ENCODE measurements around the gene PARD3.

Gene PARD3

DNA sequence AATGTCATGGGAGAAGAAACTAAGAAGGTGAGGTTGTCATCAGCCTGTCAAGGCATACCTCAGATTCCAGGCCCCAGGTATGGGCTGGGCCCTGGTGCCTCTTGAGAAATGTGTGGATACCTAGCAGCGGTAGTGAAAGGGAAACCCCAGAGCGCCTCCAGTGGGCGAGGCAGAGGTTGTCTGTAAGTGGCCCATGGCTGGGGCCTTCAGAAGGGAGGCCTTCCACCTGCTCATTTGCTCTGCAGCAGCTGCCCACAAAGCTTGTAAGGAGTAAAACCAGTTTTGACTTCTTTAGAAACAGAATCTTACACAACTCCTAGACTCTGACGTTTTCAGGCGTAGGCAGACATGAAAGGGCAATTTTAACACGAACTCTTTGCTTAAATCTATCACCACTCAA, 509.9 kb downstream of the PARD3 start:
- TF ChIP-seq, protein P1, sequence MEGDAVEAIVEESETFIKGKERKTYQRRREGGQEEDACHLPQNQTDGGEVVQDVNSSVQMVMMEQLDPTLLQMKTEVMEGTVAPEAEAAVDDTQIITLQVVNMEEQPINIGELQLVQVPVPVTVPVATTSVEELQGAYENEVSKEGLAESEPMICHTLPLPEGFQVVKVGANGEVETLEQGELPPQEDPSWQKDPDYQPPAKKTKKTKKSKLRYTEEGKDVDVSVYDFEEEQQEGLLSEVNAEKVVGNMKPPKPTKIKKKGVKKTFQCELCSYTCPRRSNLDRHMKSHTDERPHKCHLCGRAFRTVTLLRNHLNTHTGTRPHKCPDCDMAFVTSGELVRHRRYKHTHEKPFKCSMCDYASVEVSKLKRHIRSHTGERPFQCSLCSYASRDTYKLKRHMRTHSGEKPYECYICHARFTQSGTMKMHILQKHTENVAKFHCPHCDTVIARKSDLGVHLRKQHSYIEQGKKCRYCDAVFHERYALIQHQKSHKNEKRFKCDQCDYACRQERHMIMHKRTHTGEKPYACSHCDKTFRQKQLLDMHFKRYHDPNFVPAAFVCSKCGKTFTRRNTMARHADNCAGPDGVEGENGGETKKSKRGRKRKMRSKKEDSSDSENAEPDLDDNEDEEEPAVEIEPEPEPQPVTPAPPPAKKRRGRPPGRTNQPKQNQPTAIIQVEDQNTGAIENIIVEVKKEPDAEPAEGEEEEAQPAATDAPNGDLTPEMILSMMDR (IDR thresholded peaks at IDR 0.05; ENCODE audit: low read depth, low read length): no peak
- Histone ChIP-seq H3K36me3 (no peaks in the 10 kb centered on the region), H3K27me3 (ENCODE audit: insufficient read depth, low read depth, severe bottlenecking) (no peaks in the 10 kb centered on the region), H3K27ac (no peak overlapping the region), H3K4me3 (ENCODE audit: low read depth, low read length) (no peak overlapping the region), H3K9me3 (ENCODE audit: severe bottlenecking) (no peaks in the 10 kb centered on the region)
- no peak for DNase-seq

DNA sequence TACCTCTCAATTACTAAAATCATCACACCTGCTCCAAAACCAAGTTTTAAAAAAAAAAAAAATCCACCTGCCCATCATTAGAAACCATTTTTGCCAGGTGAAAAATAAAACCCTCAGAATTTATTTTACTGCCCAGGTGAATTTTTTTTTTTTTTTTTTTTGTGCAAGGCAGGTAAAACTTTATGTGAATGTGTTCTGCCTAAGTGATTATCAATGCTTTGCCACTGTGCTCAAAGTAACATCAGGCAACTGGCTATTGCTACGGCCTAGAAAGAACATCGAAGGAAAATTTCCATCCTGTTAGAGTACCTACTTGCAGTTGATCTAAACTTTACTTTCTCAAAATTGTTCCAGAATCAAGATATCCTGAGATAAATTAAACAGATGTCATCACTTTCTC, 512.1 kb downstream of the PARD3 start:
- Histone ChIP-seq H3K9me3 (ENCODE audit: severe bottlenecking) (no peaks in the 10 kb centered on the region), H3K36me3 (no peaks in the 10 kb centered on the region), H3K27me3 (ENCODE audit: insufficient read depth, low read depth, severe bottlenecking) (no peaks in the 10 kb centered on the region), H3K27ac (no peak overlapping the region), H3K4me3 (ENCODE audit: low read depth, low read length) (no peak overlapping the region)
- DNase-seq: no peak
- TF ChIP-seq, protein P1 (IDR thresholded peaks at IDR 0.05; ENCODE audit: low read depth, low read length): no peak

DNA sequence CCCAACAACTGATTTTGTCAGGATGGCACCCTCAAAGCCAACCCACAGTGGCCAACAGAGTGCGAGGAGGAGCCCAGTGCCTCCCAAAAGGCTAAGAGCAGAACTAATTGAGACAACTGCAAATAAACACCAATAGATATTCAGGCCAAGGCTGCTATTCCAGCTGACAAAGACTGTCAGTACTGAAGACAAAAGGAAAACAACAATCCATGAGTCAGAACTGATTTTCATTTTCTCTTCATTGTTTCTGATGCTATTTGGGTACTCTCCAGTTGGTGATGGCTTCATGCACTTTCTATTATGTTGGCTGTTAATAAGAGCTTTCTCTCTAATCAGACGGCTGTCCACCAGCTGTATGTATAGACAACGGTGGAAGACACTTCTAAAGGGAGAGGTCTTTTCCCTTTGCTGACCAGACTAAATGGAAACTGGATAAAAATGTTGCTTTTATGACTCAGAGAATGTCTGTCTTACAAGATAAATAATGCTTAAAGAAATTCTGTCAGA, 515.9 kb downstream of the PARD3 start:
- no peaks in the 10 kb centered on the region for H3K9me3 ChIP-seq (ENCODE audit: severe bottlenecking)
- no peak overlapping the region for H3K4me3 ChIP-seq (ENCODE audit: low read depth, low read length)
- H3K27me3 ChIP-seq (ENCODE audit: insufficient read depth, low read depth, severe bottlenecking): no peaks in the 10 kb centered on the region
- no peaks in the 10 kb centered on the region for H3K36me3 ChIP-seq
- DNase-seq: no peak
- TF ChIP-seq, protein P1 (IDR thresholded peaks at IDR 0.05; ENCODE audit: low read depth, low read length): no peak
- H3K27ac ChIP-seq: no peak overlapping the region

DNA sequence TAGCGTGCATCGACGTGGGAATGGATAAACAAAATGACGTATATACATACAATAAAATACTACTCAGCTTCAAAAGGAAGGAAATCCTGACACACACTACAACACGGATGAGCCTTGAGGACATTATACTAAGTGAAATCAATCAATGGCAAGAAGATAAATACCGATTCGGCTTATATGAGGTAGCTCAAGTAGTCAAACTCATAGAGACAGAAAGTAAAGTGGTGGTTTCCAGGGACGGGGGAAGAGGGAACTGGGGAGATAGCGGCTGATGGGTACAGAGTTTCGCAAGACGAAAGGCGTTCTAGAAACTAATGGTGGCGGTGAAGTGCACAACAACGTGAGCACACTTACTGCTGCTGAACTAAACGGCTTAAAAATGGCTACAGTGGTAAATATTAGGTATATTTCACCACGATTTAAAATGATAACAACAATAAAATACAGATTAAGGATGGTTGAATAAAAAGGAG, 516.7 kb downstream of the PARD3 start:
- no peaks in the 10 kb centered on the region for H3K9me3 ChIP-seq (ENCODE audit: severe bottlenecking)
- no peak overlapping the region for H3K4me3 ChIP-seq (ENCODE audit: low read depth, low read length)
- DNase-seq: no peak
- H3K36me3 ChIP-seq: no peaks in the 10 kb centered on the region
- no peak overlapping the region for H3K27ac ChIP-seq
- H3K27me3 ChIP-seq (ENCODE audit: insufficient read depth, low read depth, severe bottlenecking): no peaks in the 10 kb centered on the region
- TF ChIP-seq, protein P1 (IDR thresholded peaks at IDR 0.05; ENCODE audit: low read depth, low read length): no peak

DNA sequence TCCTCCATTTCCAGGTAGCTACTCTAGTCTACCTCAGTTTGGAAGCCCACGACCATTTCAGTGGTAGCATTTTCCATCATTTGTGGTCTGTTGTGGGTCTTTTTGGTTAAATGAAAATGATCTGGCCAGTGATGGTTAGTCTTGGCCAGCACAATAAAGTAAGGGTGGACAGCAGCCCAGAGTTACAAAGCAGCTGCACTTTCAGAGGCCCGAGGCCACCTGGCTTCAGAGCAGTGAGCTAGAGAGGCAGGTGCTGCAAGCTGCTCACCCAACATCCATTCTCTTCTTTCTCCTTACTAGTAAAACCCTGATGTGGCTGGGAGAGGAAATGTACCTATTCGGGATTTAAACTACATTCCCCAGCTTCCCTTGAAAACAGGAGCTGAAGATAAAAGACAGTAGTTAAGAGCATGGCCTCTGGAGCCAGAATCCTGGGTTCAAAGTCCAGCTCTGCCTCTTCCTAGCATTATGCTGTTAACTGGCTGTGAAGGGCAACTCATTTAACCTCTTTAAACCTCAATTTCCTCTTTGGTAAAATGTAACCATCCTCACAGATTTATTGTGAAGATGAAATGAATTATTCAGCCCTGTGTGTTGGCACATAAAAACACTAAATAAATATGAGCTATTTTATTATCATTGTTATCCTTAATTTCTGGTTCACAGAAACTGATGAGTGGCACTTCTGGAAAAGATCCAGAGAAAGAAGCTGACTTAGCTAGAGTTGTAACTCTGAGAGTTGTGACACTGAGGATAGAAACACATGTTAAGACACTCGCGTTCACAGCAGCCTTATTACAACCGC, 517.4 kb downstream of the PARD3 start:
- Histone ChIP-seq H3K36me3 (no peaks in the 10 kb centered on the region), H3K27me3 (ENCODE audit: insufficient read depth, low read depth, severe bottlenecking) (no peaks in the 10 kb centered on the region), H3K27ac (no peak overlapping the region), H3K9me3 (ENCODE audit: severe bottlenecking) (no peaks in the 10 kb centered on the region), H3K4me3 (ENCODE audit: low read depth, low read length) (no peak overlapping the region)
- DNase-seq: no peak
- TF ChIP-seq, protein P1 (IDR thresholded peaks at IDR 0.05; ENCODE audit: low read depth, low read length): no peak

All from WERI-Rb-1 (cell line).